OCI-LY3 (cell line): ENCODE data around the gene SEPHS2.
"Not testable (repeated sequence)": the region's sequence is repeated elsewhere in the genome, so short reads cannot be mapped to it uniquely, and the experiment has no call there.

Experiments
- H2AFZ ChIP-seq: fragments of 200-600, 300-600 bp; shearing (Covaris generic); 2 replicates; pipeline ENCODE4 v1.6.0; 2014; ENCODE audit warnings: antibody characterized with exemption, low read depth, low read length
- H3K27ac ChIP-seq: fragments of 200-600, 300-600 bp; sonication (generic); 2 replicates; pipeline ENCODE4 v1.5.1; 2014; ENCODE audit warnings: mild to moderate bottlenecking, low read length, moderate library complexity, mixed read lengths
- H3K27me3 ChIP-seq: fragments of 200-600, 300-600 bp; sonication (generic); 2 replicates; pipeline ENCODE4 v1.6.1; 2014; ENCODE audit warnings: low read depth, low read length, mixed read lengths
- H3K36me3 ChIP-seq: fragments of 200-600, 300-600 bp; sonication (generic); replicated peaks from 2 replicates; pipeline ENCODE3; 2014; ENCODE audit warnings: low read depth, low read length, mixed read lengths
- H3K4me1 ChIP-seq: fragments of 300-600, 200-600 bp; sonication (generic); 2 replicates; pipeline ENCODE4 v1.6.1; 2014; ENCODE audit warnings: low read length, mixed read lengths
- H3K4me2 ChIP-seq: fragments of 200-600, 300-600 bp; sonication (generic); 2 replicates; pipeline ENCODE4 v1.6.1; 2014; ENCODE audit warnings: low read length, mixed read lengths
- H3K4me3 ChIP-seq: fragments of 300-600, 200-600 bp; sonication (generic); 2 replicates; pipeline ENCODE4 v1.5.1; 2014; ENCODE audit warnings: antibody characterized with exemption, mild to moderate bottlenecking, low read length, moderate library complexity
- H3K79me2 ChIP-seq: fragments of 300-600, 200-600 bp; shearing (Covaris generic); 2 replicates; pipeline ENCODE4 v1.6.1; 2014; ENCODE audit warnings: mild to moderate bottlenecking, low read length, mixed read lengths
- H3K9ac ChIP-seq: fragments of 300-600, 200-600 bp; shearing (Covaris generic); 2 replicates; pipeline ENCODE4 v1.6.0; 2014; ENCODE audit warnings: mild to moderate bottlenecking, low read length, moderate library complexity
- H3K9me3 ChIP-seq: fragments of 200-600, 300-600 bp; shearing (Covaris generic); 2 replicates; pipeline ENCODE4 v1.6.1; 2014; ENCODE audit warnings: low read length, mixed read lengths; ENCODE audit not compliant: insufficient read depth
- H4K20me1 ChIP-seq: fragments of 200-600, 300-600 bp; sonication (generic); 2 replicates; pipeline ENCODE4 v1.6.1; 2016; ENCODE audit warnings: low read length, mixed read lengths; ENCODE audit not compliant: insufficient read depth
- EZH2phosphoT487 ChIP-seq: fragments of 200-600 bp; shearing (Covaris generic); IDR thresholded peaks from 2 replicates; pipeline ENCODE4 v1.6.1; 2018; ENCODE audit warnings: antibody characterized with exemption, mixed run types, low read depth
- TF ChIP-seq, protein P1 (sequence below): fragments of 200-600, 300-600 bp; sonication (generic); IDR thresholded peaks from 2 replicates; pipeline ENCODE4 v1.5.1; 2014; ENCODE audit warnings: antibody characterized with exemption, low read length, low read depth

Gene SEPHS2

DNA sequence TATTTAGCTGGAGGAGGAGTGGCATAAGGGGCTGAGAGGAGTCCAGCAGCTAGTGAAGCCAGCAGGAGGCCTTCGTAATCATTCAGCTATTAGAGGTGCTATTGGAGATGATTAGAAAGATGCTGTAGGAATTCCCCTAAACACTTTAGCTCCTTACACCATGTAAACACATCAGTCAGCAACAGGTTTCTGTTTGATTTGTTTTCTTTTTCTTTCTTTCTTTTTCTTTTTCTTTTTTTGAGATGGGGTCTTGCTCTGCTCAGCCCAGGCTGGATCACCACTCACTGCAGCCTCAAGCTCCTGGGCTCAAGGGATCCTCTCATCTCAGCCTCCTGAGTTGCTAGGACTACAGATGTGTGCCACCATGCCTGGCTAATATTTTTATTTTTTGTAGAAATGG is 10.6 kb upstream of the SEPHS2 start:
- no peaks in the 10 kb centered on the region for H3K79me2 ChIP-seq

DNA sequence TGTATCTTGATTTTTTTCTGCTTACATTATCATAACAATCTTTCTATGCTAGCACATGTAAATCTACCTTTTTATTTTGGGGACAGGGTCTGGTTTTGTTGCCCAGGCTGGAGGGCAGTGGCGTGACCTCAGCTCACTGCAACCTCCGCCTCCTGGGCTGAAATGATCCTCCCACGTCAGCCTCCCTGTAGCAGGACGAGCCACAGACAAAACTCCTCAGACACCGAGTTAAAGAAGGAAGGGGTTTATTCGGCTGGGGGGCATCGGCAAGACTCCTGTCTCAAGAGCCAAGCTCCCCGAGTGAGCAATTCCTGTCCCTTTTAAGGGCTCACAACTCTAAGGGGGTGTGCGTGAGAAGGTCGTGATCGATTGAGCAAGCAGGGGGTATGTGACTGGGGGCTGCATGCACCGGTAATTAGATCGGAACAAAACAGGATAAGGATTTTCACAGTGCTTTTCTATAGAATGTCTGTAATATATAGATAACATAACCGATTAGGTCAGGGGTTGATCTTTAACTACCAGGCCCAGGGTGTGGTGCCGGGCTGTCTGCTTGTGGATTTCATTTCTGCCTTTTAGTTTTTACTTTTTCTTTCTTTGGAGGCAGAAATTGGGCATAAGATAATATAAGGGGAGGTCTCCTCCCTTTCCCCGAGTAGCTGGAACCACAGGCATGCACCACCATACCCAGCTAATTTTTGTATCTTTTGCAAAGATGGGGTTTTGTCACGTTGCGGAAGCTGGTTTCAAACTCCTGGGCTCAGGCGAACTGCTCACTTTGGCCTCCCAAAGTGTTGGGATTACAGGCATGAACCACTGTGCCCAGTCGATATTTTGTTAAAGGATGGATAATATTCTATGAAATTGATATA is 7.3 kb upstream of the SEPHS2 start:
- Histone ChIP-seq H3K4me2 (peak overlapping the region; percentile 69), H3K9ac (peak overlapping the region; percentile 51)

More for the DNA sequence above, 10.6 kb upstream of the SEPHS2 start:
- H3K4me2 ChIP-seq = 0 out of 2 replicates have a peak overlapping the region, but pooled peaks have one; percentile 4
- no peak overlapping the region for H3K4me3 ChIP-seq
- no peak overlapping the region for H3K9ac ChIP-seq
- no peaks in the 10 kb centered on the region for H3K9me3 ChIP-seq
- no peak overlapping the region for H3K27ac ChIP-seq
- H2AFZ ChIP-seq = no peak overlapping the region
- no peaks in the 10 kb centered on the region for H3K27me3 ChIP-seq
- TF ChIP-seq, protein P1, sequence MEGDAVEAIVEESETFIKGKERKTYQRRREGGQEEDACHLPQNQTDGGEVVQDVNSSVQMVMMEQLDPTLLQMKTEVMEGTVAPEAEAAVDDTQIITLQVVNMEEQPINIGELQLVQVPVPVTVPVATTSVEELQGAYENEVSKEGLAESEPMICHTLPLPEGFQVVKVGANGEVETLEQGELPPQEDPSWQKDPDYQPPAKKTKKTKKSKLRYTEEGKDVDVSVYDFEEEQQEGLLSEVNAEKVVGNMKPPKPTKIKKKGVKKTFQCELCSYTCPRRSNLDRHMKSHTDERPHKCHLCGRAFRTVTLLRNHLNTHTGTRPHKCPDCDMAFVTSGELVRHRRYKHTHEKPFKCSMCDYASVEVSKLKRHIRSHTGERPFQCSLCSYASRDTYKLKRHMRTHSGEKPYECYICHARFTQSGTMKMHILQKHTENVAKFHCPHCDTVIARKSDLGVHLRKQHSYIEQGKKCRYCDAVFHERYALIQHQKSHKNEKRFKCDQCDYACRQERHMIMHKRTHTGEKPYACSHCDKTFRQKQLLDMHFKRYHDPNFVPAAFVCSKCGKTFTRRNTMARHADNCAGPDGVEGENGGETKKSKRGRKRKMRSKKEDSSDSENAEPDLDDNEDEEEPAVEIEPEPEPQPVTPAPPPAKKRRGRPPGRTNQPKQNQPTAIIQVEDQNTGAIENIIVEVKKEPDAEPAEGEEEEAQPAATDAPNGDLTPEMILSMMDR = no peak
- no peak for TF ChIP-seq EZH2phosphoT487
- peaks cover 51% of the 10 kb centered on the region for H3K4me1 ChIP-seq
- H3K36me3 ChIP-seq = no peaks in the 10 kb centered on the region
- H4K20me1 ChIP-seq = no peaks in the 10 kb centered on the region

DNA sequence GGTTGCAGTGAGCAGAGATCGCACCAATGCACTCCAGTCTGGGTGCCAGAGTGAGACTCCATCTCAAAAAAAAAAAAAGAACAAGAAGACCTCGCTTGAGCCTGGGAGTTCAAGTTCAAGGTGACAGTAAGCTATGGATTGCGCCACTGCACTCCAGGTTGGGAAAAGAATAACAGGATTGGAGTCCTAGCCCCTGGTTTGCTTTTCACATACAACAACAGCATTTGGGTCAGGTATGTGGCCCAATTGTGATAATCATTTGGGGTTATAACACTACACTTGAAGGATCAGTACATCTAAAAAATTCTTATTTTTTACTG is 3.4 kb upstream of the SEPHS2 start:
- H3K4me1 ChIP-seq = peaks cover 45% of the 10 kb centered on the region
- H2AFZ ChIP-seq = no peak overlapping the region
- no peak overlapping the region for H3K27ac ChIP-seq
- H3K9ac ChIP-seq = no peak overlapping the region
- H3K36me3 ChIP-seq = peaks cover 11% of the 10 kb centered on the region
- no peaks in the 10 kb centered on the region for H3K27me3 ChIP-seq
- no peak overlapping the region for H3K4me2 ChIP-seq
- no peaks in the 10 kb centered on the region for H3K9me3 ChIP-seq
- H3K79me2 ChIP-seq = peaks cover 15% of the 10 kb centered on the region
- H4K20me1 ChIP-seq = no peaks in the 10 kb centered on the region
- TF ChIP-seq EZH2phosphoT487 = no peak
- TF ChIP-seq, protein P1 = no peak
- no peak overlapping the region for H3K4me3 ChIP-seq

More for the DNA sequence above, 7.3 kb upstream of the SEPHS2 start:
- peaks cover 40% of the 10 kb centered on the region for H3K4me1 ChIP-seq
- H3K27me3 ChIP-seq, H4K20me1 ChIP-seq, H3K9me3 ChIP-seq, H3K79me2 ChIP-seq, H3K36me3 ChIP-seq: not testable (repeated sequence)
- peak overlapping the region; percentile 64 for H3K27ac ChIP-seq
- peak overlapping the region; percentile 49 for H3K4me3 ChIP-seq
- peak overlapping the region; percentile 79 for H2AFZ ChIP-seq

DNA sequence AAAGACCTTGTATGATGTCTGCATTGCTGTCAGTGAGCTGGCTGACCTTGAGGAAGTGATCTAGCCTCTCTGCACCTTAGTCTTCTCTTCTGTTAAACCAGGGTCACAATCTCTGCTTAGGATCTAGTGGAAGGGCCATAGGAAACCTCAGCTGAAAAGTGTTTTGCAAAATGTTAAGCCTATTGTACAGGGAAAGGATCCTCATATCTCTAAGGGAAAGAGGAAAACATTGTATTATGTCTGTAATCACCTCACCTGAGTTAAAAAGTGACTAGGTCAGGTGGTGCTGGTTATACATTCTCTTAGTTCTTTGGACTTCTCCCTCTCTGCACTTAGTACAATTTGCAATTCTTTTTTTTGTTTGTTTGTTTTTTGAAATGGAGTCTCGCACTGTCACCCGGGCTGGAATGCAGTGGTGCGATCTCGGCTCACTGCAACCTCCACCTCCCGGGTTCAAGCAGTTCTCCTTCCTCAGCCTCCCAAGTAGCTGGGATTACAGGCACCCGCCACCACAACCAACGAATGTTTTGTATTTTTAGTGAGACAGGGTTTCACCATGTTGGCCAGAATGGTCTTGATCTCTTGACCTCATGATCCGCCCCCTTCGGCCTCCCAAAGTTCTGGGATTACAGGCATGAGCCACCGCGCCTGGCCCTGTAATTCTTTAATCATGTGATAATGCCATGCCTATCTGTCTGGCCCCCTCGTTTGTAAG is 2.0 kb upstream of the SEPHS2 start:
- Histone ChIP-seq H3K36me3 (peaks cover 22% of the 10 kb centered on the region), H3K4me1 (peaks cover 32% of the 10 kb centered on the region), H3K4me2 (no peak overlapping the region), H4K20me1 (no peaks in the 10 kb centered on the region), H3K4me3 (no peak overlapping the region), H3K27me3 (no peaks in the 10 kb centered on the region), H2AFZ (no peak overlapping the region), H3K9me3 (no peaks in the 10 kb centered on the region), H3K9ac (no peak overlapping the region), H3K79me2 (peaks cover 18% of the 10 kb centered on the region), H3K27ac (no peak overlapping the region)
- TF ChIP-seq EZH2phosphoT487 = no peak
- TF ChIP-seq, protein P1 = no peak
